HG02571 (cell line): ENCODE data around the gene RPS14.

ENCODE experiments used
- ATAC-seq: cut with Tn5 transposase; IDR thresholded peaks from one replicate; pipeline ENCODE4 v1.9.1; 2021; ENCODE audit warnings: mild to moderate bottlenecking, moderate library complexity; ENCODE audit not compliant: unreplicated experiment

RPS14 gene

DNA sequence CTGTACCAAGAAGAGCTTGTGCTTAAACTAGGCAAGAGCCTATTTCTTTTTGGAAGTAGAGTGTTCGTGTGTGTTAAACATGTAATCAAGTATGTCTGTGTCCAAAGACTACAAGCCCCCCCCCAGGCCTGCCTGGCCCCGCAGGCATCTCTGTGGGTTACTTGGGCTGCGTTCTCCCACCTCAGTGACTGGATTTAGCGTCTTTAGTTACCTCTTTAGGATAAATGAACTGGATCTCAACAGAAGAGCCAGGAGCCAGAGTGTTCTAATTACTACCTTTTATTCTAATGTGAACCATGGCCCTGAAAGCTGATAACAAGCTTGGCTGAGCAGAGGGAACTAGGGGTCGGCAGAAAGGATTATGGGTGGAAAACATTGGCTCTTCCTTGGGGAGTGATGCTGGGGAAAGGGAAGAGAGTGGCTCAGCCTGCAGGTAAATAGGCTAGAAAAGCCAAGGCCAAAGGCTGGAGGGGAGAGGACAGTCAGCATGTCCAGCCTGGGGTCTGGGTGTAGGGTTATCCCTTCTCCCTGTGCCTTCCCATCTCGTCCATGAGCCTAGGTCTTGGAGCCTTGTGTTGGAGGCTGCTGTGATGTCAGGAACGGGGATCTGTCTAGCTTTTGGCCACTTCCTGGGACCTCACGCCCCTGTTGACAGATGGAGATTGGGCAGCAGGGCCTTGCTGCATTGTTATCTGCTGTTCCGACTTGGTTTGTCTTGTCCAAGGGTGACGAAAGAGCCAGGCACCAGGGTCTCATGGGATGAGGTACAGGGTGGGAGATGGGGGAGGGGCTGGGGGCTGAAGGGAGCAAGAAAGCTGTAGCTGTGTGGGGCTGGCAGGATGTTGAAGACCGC, 47.9 kb downstream of the RPS14 start:
- ATAC-seq = no peak

DNA sequence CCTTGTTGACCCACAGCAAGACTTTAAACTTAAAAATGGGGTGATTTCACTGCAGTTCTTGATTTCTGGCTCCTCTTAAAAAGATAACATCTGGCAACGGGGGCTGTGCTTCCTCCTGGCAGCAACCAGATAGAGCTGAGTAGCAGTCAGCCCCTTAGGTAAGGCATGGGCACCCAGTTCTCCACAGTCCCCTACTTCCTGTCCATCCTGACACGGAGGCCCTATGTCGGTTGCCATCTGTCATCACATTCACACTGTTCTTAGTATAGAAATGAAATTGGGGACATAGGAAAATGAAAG, 48.5 kb downstream of the RPS14 start:
- ATAC-seq = no peak

DNA sequence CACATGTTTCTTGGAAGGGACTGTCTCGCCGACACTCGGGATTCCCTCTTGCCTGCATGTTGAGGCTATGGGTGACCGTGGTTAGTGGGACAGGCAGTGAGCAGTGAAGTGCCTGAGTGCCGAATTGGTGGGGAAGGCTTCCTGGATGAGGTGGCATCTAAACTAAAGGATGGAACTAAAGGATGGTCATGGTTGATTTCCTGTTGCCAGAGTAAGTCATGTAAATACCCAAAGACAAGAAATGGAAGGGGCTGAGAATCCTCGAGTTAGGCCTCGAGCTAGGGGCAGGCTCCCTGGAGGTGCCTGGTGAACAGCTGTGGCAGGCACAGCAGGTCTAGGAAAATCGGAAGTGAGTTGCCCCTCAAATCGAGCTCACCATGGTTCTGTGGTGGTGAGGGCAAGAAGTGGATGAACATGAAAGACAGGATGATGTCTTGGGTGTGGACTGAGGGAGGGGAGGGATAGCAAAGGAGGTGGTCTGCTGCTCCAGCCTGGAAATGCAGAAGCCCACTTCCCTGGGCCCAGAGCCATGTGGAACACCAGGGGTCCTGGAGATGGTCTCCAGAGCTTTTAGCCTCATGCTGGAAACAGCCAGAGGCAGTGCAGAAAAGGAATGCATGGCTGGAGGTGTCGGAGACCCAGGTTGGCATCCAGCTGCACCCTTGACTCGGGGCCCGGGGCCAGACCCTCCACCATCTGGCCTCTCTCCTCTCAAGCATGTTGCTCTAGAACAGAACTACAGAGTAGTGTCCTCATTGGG, 49.0 kb downstream of the RPS14 start:
- ATAC-seq = no peak

GRCh38 chr5:150399524-150400211, 49.9 kb downstream of the RPS14 start:
- no peak for ATAC-seq

GRCh38 chr5:150398722-150399523, 50.6 kb downstream of the RPS14 start:
- peak; percentile 45 for ATAC-seq

GRCh38 chr5:150397782-150398721, 51.5 kb downstream of the RPS14 start:
- no peak for ATAC-seq

DNA sequence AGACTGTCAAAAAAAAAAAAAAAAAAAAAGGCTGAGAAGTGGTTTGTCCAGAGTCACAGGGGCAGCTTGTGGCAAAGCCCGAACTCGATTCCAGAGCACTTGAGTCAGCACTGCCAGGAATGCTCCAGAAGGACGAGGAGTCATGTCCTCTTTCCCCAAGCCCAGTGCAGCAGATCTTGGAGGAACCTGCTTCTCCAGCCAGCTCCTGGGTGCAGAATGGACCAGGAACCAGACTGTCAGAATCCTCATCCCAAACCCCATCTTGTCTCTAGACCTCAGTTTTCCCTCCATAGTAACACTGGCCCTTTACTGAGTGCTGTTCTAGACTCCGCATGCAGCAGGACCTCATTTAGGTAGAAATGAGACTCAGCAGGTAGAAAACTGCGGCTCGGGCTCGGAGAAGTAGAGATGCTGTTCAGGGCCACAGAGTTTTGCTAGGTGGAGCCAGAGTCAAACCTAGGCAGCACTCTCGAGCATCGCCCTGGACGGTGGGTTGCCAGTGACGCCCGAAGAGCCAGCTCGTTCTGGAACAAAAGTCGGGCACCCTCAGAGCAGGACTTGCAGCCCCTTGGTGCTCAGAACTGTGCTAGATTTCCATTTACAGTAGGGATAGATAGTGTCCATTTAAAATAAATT, 52.3 kb downstream of the RPS14 start:
- ATAC-seq = no peak

- no peak for ATAC-seq
Measured at GRCh38 chr5:150396267-150396666, 53.3 kb downstream of the RPS14 start.

DNA sequence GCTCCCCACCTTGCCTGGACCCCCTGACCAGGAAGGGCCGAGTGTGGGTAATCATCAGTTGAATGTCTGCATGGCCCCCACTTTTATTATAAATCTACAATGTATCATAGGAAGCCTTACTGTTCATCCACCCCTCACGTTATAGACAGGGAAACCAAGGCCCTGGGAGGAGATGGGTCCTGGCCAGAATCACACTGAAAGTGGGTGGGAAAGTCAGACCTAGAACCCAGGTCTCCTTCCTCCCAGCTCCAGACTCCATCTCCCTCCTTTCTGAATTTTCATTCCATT, 53.9 kb downstream of the RPS14 start:
- no peak for ATAC-seq

- no peak for ATAC-seq
Measured at GRCh38 chr5:150394912-150395687, 54.4 kb downstream of the RPS14 start.

GRCh38 chr5:150394131-150394530, 55.4 kb downstream of the RPS14 start:
- peak; percentile 57 for ATAC-seq

DNA sequence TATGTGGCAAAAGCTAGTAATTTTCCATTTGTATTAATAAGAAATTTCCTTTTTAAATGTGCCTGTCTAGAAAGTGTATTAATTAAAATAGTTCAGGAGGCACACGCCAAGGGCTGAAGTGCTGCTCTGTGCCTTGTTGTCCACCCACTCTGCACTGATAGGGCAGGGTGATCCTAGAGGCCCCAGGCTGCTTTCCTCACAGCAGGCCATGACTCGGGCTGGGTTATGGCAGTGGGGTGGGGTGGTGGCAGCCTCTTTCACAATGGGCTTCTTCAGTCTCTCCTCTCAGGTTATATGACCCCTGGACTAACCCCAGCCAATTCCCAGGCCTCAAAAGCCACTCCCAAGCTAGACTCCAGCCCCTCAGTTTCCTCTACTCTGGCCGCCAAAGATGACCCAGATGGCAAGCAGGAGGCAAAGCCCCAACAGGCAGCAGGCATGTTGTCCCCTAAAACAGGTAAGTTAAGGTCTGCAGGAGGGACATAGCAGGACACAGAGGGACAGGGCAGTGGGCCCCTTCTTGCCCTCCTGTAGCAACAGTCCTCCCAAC, 56.4 kb downstream of the RPS14 start:
- no peak for ATAC-seq

- no peak for ATAC-seq
Measured at GRCh38 chr5:150392680-150393079, 56.9 kb downstream of the RPS14 start.
